ENCODE data around the gene EGFL8. TPM values are rescaled to one million over a fixed set of nuclear protein-coding genes. Genes with fewer than 3 reads are reported as not detected.
A peak's percentile ranks its signal among the peaks of the same experiment; 100 is the strongest.

The EGFL8 gene
- total RNA-seq, 2 donors from 2014 or later, result 10.4 to 13.7 TPM

DNA sequence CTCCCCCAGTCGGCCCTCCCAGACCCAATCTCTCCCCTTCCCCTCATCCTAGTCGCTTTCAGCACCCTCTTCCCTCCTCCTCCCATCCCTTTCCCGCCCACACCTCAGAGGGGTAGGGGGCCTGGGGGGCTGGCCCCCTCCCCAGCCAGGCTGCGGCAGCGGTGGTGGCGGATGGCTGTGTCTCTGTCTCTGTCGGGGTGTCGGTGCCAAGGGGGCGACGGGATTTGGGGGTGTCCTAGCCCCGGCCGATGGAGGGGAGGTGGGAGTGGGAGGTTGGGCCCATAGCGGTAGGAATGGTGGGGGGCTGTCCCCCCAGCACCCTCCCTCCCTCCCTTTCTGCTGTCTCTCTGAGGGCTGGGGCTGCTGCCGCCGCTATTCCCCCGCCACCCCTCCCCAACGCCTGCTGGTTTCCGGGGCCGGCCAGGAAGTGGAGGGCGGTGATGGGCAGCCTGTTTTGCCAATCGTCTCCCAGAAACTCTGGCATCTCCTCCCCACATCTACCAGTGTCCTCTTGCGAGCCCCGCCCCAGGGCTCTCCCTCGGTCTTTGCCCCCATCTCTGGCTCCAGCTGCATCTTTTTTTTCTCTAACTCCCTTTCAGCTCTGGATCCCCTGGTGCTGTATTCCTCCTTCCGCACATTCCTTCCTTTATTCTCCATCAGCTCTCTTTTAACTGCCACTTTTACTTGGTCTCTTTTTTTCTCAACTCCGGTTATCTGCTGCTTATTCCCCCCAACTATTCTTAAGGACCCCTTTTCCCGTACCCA, 11.5 kb downstream of the EGFL8 start, which contains the start of gene AGPAT1:
AGPAT1 (minus strand) TSS at position 374 of the 765 bp plus-strand sequence. CDS start 4,588 bp downstream, outside the sequence.
- H3K36me3 ChIP-seq, result peaks cover 4% of the 10 kb centered on the region
- intact Hi-C loops (cut with DNase I), result no loop called here
- TF ChIP-seq, protein P1, sequence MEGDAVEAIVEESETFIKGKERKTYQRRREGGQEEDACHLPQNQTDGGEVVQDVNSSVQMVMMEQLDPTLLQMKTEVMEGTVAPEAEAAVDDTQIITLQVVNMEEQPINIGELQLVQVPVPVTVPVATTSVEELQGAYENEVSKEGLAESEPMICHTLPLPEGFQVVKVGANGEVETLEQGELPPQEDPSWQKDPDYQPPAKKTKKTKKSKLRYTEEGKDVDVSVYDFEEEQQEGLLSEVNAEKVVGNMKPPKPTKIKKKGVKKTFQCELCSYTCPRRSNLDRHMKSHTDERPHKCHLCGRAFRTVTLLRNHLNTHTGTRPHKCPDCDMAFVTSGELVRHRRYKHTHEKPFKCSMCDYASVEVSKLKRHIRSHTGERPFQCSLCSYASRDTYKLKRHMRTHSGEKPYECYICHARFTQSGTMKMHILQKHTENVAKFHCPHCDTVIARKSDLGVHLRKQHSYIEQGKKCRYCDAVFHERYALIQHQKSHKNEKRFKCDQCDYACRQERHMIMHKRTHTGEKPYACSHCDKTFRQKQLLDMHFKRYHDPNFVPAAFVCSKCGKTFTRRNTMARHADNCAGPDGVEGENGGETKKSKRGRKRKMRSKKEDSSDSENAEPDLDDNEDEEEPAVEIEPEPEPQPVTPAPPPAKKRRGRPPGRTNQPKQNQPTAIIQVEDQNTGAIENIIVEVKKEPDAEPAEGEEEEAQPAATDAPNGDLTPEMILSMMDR (IDR thresholded peaks at IDR 0.05), result no peak
- peak within 1 kb of the TSS; percentile 77 for H3K4me3 ChIP-seq
- no peaks in the 10 kb centered on the region for H3K27me3 ChIP-seq
- H3K27ac ChIP-seq, result peak within 1 kb of the TSS; percentile 94
- peak; percentile 99 for DNase-seq
- no peaks in the 10 kb centered on the region for H3K9me3 ChIP-seq
- H3K4me1 ChIP-seq, result peaks cover 22% of the 10 kb centered on the region
- H3K9ac ChIP-seq (ENCODE audit: low read depth in 2 of 2, low read length in 2 of 2), result peak within 1 kb of the TSS; percentile 90 to 99

DNA sequence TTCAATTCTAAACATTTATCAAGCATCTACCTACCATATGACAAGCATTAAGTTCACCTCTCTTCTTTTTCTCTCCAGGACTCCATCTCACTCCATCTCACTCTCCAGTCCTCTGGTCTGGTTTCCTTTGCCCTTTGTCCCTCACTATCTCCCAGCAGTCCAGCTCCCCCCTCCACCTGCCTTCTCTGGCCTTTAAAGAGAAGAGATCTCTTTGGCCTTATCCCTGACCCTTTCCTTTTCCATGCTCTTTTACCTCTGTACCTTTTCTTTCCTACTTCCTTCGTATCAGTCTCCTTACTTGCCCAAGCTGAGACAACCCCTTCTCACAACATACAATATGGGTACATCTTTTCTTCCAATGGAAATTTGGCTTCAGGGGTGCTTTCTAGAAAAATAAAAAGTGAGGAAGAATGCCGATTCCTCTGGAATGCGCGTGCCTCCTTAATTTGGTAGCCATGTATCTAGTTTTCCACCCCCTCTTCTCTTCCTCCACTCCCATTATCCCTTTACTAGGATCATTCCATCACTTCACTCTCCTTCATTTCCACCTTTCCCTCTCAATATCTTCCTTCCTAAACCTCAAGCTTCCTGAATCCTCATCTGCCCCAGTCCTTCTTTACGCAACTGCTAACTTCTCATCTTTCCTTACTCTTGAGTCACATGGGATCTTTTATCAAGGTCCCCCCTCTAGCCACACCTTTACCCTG, 12.2 kb downstream of the EGFL8 start:
- Histone ChIP-seq H3K4me1 (peaks cover 22% of the 10 kb centered on the region), H3K36me3 (peaks cover 4% of the 10 kb centered on the region), H3K9me3 (no peaks in the 10 kb centered on the region), H3K27me3 (no peaks in the 10 kb centered on the region), H3K9ac (ENCODE audit: low read depth in 2 of 2, low read length in 2 of 2) (peak overlapping the region; percentile 32 to 90), H3K4me3 (peak overlapping the region; percentile 77), H3K27ac (peak overlapping the region; percentile 94)
- DNase-seq, result peak; percentile 49
- intact Hi-C loops (cut with DNase I), result no loop called here
- TF ChIP-seq, protein P1 (IDR thresholded peaks at IDR 0.05), result no peak

DNA sequence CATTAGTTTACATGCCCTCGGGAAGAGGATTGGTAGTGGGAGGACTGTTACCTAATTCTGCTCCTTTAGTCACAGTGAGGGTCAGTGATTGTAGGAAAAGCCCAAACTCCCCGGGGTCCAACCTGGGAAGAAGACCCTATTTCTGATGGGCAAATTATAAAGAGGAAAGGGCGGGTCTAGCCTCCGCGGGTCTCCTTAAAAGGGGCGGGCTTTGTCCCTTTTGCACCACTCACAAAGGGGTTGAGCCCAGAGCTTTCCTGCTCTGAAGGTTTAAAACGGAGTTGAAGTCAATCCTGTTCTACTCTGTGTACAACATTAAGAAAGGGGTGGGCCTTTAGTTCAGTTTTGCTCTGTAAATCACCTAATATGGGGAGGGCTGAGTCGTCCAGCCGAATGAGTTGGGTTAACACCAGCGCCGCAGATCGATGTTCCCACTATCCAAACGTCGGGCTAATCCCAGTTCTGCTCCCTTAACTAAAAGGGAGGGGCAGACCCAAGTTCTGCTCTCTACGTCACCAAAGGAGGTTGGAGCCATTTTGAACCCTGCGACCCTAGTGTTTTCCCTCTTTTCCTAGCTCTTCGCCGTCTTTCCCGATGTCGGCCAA, 12.9 kb downstream of the EGFL8 start:
- Histone ChIP-seq H3K27ac (peak overlapping the region; percentile 94), H3K4me3 (peak overlapping the region; percentile 77), H3K4me1 (peaks cover 22% of the 10 kb centered on the region), H3K9ac (ENCODE audit: low read depth in 2 of 2, low read length in 2 of 2) (peak overlapping the region; percentile 15 to 90), H3K36me3 (peaks cover 4% of the 10 kb centered on the region), H3K27me3 (no peaks in the 10 kb centered on the region), H3K9me3 (no peaks in the 10 kb centered on the region)
- DNase-seq, result peak; percentile 59
- intact Hi-C loops (cut with DNase I), result no loop called here
- TF ChIP-seq, protein P1 (IDR thresholded peaks at IDR 0.05), result no peak

GRCh38 chr6:32177788-32178546, 13.6 kb downstream of the EGFL8 start, which contains the start of gene RNF5:
Gene RNF5 (plus strand): TSS chr6:32178405. CDS start chr6:32178512, 107 bp downstream.
- H3K4me3 ChIP-seq, result peak within 1 kb of the TSS; percentile 77
- H3K27ac ChIP-seq, result peak within 1 kb of the TSS; percentile 94
- no peaks in the 10 kb centered on the region for H3K9me3 ChIP-seq
- intact Hi-C loops (cut with DNase I), result no loop called here
- H3K36me3 ChIP-seq, result peaks cover 4% of the 10 kb centered on the region
- H3K27me3 ChIP-seq, result no peaks in the 10 kb centered on the region
- H3K4me1 ChIP-seq, result peaks cover 19% of the 10 kb centered on the region
- peak; percentile 99 for DNase-seq
- H3K9ac ChIP-seq (ENCODE audit: low read depth in 2 of 2, low read length in 2 of 2), result peak within 1 kb of the TSS; percentile 90
- TF ChIP-seq, protein P1 (IDR thresholded peaks at IDR 0.05), result no peak

All from colonic mucosa (tissue), 4 donors.